GM12873 (cell line): Measurements from ENCODE around the gene VPS50.

Experiments
- CTCF ChIP-seq: IDR thresholded peaks from 2 replicates; pipeline ENCODE4 v1.5.1; 2012; ENCODE audit warnings: low read depth, mild to moderate bottlenecking, moderate library complexity, low read length, control low read depth; ENCODE audit not compliant: insufficient read depth; ENCODE audit errors: missing control alignments

Gene VPS50

DNA sequence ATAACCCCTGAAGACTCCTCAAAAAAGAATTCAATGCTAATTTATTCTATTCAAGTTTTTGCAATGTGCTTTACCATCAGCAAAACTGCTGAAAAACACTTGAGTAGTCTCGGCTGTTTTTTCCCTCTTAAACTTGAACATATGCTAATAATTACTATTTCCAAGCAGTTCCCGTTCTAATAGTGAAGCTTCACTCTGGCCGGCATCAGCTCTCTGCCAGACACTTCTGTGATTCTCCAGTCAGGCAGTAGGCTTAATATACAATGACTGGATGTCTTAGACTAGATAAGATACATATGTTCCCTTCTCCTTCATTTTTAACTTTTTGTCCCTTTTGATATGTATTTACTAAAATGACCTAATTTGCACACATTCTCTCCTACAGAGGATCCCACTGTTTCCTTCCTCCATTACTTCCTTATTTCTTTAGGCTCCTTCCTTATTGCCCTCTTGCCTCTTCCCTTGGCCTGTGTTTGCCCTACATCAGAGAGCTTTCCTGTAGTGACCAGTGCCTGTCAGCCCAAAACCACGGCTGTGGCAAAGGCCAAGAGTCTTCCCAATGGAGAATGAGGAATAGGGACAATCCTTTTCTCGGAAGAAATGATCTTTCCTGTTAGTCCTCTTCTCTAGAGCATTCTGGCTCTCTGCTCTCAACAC, 29.4 kb upstream of the VPS50 start:
- TF ChIP-seq CTCF = no peak

GRCh38 chr7:93203496-93203895, 28.7 kb upstream of the VPS50 start:
- no peak for TF ChIP-seq CTCF

DNA sequence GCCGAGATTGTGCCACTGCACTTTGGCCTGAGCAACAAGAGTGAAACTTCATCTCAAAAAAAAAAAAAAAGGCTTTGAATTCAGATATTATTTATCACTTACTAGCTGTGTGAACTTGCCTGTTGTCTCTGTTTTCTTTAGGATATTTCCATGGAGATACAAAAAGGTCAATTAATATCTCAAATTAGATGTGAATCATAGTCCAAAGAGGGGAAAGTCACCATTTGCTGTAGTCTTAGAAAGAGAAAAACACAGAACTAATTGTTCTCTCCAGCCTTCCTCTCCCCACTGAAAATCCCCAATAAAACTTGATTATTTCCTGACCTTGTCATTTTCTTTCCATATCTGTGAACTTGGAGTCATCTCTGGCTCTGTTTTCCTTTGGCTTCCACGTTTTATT, 27.1 kb upstream of the VPS50 start:
- TF ChIP-seq CTCF = no peak

GRCh38 chr7:93211228-93211818, 20.8 kb upstream of the VPS50 start:
- TF ChIP-seq CTCF = no peak

- TF ChIP-seq CTCF = no peak
Observed at GRCh38 chr7:93212881-93213280, 19.3 kb upstream of the VPS50 start.

DNA sequence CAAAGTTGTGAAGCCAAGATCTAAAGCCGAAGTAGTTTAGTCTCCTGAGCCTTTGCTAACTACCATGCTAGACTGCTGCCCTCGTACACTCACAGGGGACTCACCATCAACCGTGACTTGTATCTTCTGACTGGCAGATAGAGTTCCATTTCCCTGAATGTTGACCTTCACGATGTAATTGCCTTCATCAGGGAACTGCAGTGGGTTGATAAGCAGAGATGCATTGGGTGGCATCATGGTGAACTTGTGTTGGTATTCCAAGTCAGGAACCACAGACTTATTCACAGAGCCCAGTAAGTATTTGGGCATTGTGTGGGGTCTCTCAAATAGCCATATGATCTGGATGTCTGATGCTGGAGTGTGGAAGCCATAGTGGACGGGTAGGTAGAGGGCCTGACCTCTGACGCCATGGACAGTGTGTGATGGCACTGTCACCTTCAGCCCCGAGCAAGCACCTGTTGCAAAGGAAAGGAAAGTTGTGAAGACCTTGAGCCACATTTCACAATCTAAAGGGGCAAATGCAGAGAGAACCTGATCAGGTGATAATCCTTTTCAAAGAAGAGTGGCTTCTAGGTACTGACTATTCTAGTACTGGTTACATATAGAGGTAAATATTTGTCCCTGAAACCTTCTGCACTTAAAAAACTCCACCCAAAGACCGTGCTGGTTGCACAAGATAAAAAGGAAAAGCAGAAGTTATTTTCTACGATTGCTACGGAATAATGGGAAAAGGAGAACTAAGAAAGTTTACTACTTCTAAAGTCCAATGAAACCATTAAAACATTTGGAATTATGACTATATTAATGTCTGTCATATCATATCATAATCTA, 13.0 kb upstream of the VPS50 start:
- no peak for TF ChIP-seq CTCF

DNA sequence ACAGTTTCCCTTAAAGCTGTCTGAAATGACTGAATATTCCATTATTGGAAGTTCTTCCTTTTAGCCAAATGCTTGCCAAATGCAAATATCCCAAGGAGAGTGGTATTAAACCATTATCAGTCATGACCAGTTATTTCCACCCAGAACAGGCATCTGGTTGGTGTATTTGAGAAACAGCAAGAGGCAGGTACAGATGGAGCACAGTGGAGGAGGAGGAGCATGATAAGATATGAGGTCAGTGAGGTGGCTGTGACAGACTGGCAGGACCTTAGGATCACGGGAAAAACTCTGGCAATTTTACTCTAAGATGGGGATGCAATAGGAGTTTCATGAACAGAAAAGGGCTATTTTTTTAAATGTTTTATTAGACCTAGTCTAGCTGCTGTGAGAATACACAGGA, 12.3 kb upstream of the VPS50 start:
- no peak for TF ChIP-seq CTCF
